Measurements from ENCODE around the gene RELL2.

The RELL2 gene

DNA sequence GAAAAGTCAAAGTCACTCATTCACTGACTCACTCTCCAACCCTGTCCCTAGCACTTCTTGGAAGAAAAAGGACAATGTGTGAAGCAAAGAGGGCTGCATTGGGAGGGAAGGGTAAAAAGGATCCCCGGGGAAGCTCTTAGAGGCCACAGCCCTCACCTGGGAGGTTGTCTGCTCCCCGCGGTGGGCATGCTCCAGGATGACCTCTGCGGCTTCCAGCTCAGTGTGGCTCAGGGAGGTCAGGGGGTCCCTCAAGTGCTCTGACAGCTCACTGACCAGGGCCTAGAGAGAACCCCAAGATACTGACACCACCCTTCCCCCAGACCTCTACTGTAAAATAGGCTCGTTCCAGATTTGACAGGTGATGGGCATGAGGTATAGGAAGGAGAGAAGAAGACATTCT, 10.4 kb downstream of the RELL2 start:
- H3F3A ChIP-seq (ENCODE audit: control insufficient read depth, insufficient read depth): peaks cover 8% of the 10 kb centered on the region
- H3K4me2 ChIP-seq (ENCODE audit: low read length): no peak overlapping the region
- H3K27ac ChIP-seq (ENCODE audit: low read depth, low read length): no peak overlapping the region
- no peaks in the 10 kb centered on the region for H3K9me2 ChIP-seq (replicated peaks; ENCODE audit: control insufficient read depth, low read length)
- H3K27me3 ChIP-seq (ENCODE audit: control insufficient read depth, low read length): no peaks in the 10 kb centered on the region
- peaks cover 7% of the 10 kb centered on the region; the same call in 1 of the 2 replicates for H3K36me3 ChIP-seq (ENCODE audit: control insufficient read depth, low read length)
- H4K20me1 ChIP-seq (ENCODE audit: control insufficient read depth, insufficient read depth, low read depth, low read length): no peaks in the 10 kb centered on the region
- no peak overlapping the region for H3K4me3 ChIP-seq (ENCODE audit: low read length)
- no peaks in the 10 kb centered on the region for H3K79me2 ChIP-seq (ENCODE audit: control insufficient read depth, low read length)
- TF ChIP-seq EZH2phosphoT487 (IDR thresholded peaks at IDR 0.05; ENCODE audit: borderline replicate concordance, low read length): no peak
- TF ChIP-seq, protein P1, sequence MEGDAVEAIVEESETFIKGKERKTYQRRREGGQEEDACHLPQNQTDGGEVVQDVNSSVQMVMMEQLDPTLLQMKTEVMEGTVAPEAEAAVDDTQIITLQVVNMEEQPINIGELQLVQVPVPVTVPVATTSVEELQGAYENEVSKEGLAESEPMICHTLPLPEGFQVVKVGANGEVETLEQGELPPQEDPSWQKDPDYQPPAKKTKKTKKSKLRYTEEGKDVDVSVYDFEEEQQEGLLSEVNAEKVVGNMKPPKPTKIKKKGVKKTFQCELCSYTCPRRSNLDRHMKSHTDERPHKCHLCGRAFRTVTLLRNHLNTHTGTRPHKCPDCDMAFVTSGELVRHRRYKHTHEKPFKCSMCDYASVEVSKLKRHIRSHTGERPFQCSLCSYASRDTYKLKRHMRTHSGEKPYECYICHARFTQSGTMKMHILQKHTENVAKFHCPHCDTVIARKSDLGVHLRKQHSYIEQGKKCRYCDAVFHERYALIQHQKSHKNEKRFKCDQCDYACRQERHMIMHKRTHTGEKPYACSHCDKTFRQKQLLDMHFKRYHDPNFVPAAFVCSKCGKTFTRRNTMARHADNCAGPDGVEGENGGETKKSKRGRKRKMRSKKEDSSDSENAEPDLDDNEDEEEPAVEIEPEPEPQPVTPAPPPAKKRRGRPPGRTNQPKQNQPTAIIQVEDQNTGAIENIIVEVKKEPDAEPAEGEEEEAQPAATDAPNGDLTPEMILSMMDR (IDR thresholded peaks at IDR 0.05; ENCODE audit: low read depth, low read length, poor library complexity, severe bottlenecking): no peak
- no peaks in the 10 kb centered on the region for H3K9me3 ChIP-seq (ENCODE audit: control insufficient read depth, insufficient read depth, low read length)
- peaks cover 14% of the 10 kb centered on the region for H3K4me1 ChIP-seq (ENCODE audit: control insufficient read depth, low read length)

DNA sequence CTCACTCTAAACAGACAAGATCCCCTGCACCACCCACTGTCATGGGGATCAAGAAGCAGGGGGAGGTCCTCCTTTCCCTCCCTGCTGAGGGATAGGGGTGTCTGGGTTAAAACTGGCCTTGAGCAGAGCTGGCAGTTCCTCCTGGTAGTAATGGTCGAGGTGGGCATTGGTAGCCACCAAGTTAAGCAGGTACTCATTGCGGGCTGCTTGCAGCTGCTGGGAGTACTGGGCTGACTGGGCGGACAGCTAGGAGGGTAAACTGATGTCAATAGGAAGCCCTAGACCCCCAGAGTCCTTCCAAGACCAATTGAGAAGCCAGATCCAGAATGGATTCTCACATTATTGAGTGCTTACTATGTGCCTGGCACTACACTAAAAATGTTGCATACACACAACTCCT, 11.1 kb downstream of the RELL2 start:
- no peak overlapping the region for H3K27ac ChIP-seq (ENCODE audit: low read depth, low read length)
- TF ChIP-seq EZH2phosphoT487 (IDR thresholded peaks at IDR 0.05; ENCODE audit: borderline replicate concordance, low read length): no peak
- TF ChIP-seq, protein P1 (IDR thresholded peaks at IDR 0.05; ENCODE audit: low read depth, low read length, poor library complexity, severe bottlenecking): no peak

DNA sequence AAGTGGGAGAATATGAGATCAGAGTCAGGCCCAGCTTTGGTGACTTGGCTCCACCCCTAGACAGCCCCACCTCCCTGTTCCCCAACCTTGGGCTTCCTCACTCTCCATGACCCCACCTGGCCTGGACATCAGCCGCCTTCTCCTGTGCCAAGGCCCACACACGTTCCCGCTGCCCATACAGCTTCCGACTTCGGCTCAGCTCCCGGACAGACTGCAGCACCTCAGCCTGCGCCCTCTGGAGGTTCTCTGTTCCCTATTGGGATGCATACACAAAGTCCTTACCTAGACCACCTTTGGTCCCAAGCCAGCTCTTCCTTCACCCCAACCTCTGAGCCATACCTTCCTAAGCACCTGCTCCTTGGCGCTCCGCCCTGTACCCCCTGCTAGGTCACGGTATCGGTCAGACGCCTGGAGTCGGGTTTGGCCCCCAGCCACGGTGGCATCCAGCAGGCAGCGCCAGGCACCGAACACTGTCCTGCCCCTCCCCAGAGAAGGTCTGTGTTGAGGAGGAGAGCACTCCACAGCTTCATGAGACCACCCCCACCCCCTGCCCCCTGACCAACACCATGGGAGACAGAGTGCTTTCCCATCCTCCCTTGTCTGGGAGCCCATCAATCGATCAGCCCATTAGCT, 12.4 kb downstream of the RELL2 start:
- Histone ChIP-seq H3K4me1 (ENCODE audit: control insufficient read depth, low read length) (peaks cover 14% of the 10 kb centered on the region), H3K9me2 (replicated peaks; ENCODE audit: control insufficient read depth, low read length) (no peaks in the 10 kb centered on the region), H3K27me3 (ENCODE audit: control insufficient read depth, low read length) (no peaks in the 10 kb centered on the region), H3K4me2 (ENCODE audit: low read length) (no peak overlapping the region), H3K36me3 (ENCODE audit: control insufficient read depth, low read length) (no peaks in the 10 kb centered on the region; the same call in 1 of the 2 replicates), H4K20me1 (ENCODE audit: control insufficient read depth, insufficient read depth, low read depth, low read length) (no peaks in the 10 kb centered on the region), H3K9me3 (ENCODE audit: control insufficient read depth, insufficient read depth, low read length) (no peaks in the 10 kb centered on the region), H3K4me3 (ENCODE audit: low read length) (no peak overlapping the region), H3K27ac (ENCODE audit: low read depth, low read length) (no peak overlapping the region), H3F3A (ENCODE audit: control insufficient read depth, insufficient read depth) (peaks cover 5% of the 10 kb centered on the region), H3K79me2 (ENCODE audit: control insufficient read depth, low read length) (no peaks in the 10 kb centered on the region)
- TF ChIP-seq, protein P1 (IDR thresholded peaks at IDR 0.05; ENCODE audit: low read depth, low read length, poor library complexity, severe bottlenecking): no peak
- no peak for TF ChIP-seq EZH2phosphoT487 (IDR thresholded peaks at IDR 0.05; ENCODE audit: borderline replicate concordance, low read length)

More for the DNA sequence above, 11.1 kb downstream of the RELL2 start:
- H3K4me3 ChIP-seq (ENCODE audit: low read length): no peak overlapping the region
- H4K20me1 ChIP-seq (ENCODE audit: control insufficient read depth, insufficient read depth, low read depth, low read length): no peaks in the 10 kb centered on the region
- no peaks in the 10 kb centered on the region for H3K79me2 ChIP-seq (ENCODE audit: control insufficient read depth, low read length)
- H3K27me3 ChIP-seq (ENCODE audit: control insufficient read depth, low read length): no peaks in the 10 kb centered on the region
- peaks cover 14% of the 10 kb centered on the region for H3K4me1 ChIP-seq (ENCODE audit: control insufficient read depth, low read length)
- H3K4me2 ChIP-seq (ENCODE audit: low read length): no peak overlapping the region
- no peaks in the 10 kb centered on the region for H3K9me2 ChIP-seq (replicated peaks; ENCODE audit: control insufficient read depth, low read length)
- no peaks in the 10 kb centered on the region for H3K9me3 ChIP-seq (ENCODE audit: control insufficient read depth, insufficient read depth, low read length)
- H3K36me3 ChIP-seq (ENCODE audit: control insufficient read depth, low read length): peaks cover 4% of the 10 kb centered on the region; the same call in 1 of the 2 replicates
- peaks cover 5% of the 10 kb centered on the region for H3F3A ChIP-seq (ENCODE audit: control insufficient read depth, insufficient read depth)

All from DOHH2 (cell line).